Measurements from ENCODE around the gene TGM2.

DNA sequence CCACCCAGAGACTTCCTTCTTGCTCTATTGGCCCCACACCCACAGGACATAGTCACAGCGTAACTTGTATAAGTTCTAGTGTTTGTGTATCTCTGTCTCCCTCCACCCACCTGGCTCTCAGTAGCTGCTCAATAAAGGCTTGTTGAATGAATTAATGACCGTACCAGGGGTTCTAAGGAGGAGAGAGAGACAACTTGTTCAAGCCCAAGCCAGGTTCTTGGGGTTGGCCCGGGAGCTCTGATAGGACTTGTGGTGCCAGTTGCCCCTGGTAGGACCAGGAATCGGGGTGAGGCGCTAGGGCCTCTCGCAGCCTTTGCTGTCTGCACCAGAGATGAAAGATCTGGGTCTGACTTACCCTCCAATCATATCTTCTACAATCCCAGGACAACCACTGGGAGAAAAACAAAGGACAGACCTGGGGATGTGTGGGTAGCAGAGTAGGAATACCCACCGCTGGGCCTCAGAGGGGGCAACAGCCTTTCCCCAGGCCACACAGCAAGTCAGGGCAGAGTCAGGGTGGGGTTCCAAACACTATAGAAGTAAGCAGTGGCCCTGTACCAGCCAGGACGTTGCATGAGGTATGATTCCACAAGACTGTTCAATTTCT, 5.3 kb upstream of the TGM2 start:
- TF ChIP-seq, protein P1, sequence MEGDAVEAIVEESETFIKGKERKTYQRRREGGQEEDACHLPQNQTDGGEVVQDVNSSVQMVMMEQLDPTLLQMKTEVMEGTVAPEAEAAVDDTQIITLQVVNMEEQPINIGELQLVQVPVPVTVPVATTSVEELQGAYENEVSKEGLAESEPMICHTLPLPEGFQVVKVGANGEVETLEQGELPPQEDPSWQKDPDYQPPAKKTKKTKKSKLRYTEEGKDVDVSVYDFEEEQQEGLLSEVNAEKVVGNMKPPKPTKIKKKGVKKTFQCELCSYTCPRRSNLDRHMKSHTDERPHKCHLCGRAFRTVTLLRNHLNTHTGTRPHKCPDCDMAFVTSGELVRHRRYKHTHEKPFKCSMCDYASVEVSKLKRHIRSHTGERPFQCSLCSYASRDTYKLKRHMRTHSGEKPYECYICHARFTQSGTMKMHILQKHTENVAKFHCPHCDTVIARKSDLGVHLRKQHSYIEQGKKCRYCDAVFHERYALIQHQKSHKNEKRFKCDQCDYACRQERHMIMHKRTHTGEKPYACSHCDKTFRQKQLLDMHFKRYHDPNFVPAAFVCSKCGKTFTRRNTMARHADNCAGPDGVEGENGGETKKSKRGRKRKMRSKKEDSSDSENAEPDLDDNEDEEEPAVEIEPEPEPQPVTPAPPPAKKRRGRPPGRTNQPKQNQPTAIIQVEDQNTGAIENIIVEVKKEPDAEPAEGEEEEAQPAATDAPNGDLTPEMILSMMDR (IDR thresholded peaks at IDR 0.05) = no peak
- no peak for TF ChIP-seq POLR2AphosphoS5 (IDR thresholded peaks at IDR 0.05)
